Heart left ventricle (tissue), 16 donors: Measurements from ENCODE around the gene BIRC7. TPM values are rescaled to one million over a fixed set of nuclear protein-coding genes. Genes with fewer than 3 reads are reported as not detected.

Experiments
- ATAC-seq, 4 donors: fragments of 200-7000 bp; cut with Tn5 transposase; one replicate each; pipeline ENCODE4 v1.9.1; 2020 to 2022; ENCODE audit warnings: moderate library complexity in 4 of 4, mild to moderate bottlenecking in 3 of 4, moderate number of reproducible peaks in 1 of 4
- DNase-seq, 5 donors: peaks; one replicate each; pipeline ENCODE4 v3.0.0-alpha.2; 2020
- H3K27ac ChIP-seq, 12 donors: fragments of 200-600 bp; sonication (generic) in 4 of 12; one replicate each; pipeline versions ENCODE4 v1.5.0 to v1.8.0; 2016 to 2022; ENCODE audit warnings: mild to moderate bottlenecking in 2 of 12
- H3K27me3 ChIP-seq, 9 donors: fragments of 200-600 bp; sonication (generic) in 2 of 9; one replicate each; pipeline versions ENCODE4 v1.5.1 to v1.8.0; 2016 to 2022; ENCODE audit warnings: mild to moderate bottlenecking in 3 of 9
- H3K36me3 ChIP-seq, 9 donors: fragments of 200-600 bp; sonication (generic) in 2 of 9; one replicate each; pipeline versions ENCODE4 v1.5.0 to v1.8.0; 2018 to 2022; ENCODE audit warnings: mild to moderate bottlenecking in 2 of 9
- H3K4me1 ChIP-seq, 12 donors: fragments of 200-600 bp; sonication (generic) in 4 of 12; one replicate each; pipeline versions ENCODE4 v1.5.0 to v1.8.0; 2016 to 2022; ENCODE audit warnings: mild to moderate bottlenecking in 3 of 12
- H3K4me3 ChIP-seq, 12 donors: fragments of 200-600 bp; sonication (generic) in 4 of 12; one replicate each; pipeline versions ENCODE4 v1.5.0 to v1.8.0; 2017 to 2022; ENCODE audit warnings: mild to moderate bottlenecking in 9 of 12, moderate library complexity in 4 of 12
- H3K9me3 ChIP-seq, 12 donors: fragments of 200-600 bp; sonication (generic) in 4 of 12; one replicate each; pipeline versions ENCODE4 v1.5.0 to v1.8.0; 2016 to 2022; ENCODE audit warnings: mild to moderate bottlenecking in 1 of 12
- CTCF ChIP-seq, 12 donors: fragments of 200-600 bp; sonication (generic) in 4 of 12; IDR thresholded peaks; one replicate each; pipeline versions ENCODE4 v1.5.0 to v1.8.0; 2018 to 2022; ENCODE audit warnings: antibody characterized with exemption in 12 of 12, mild to moderate bottlenecking in 5 of 12
- POLR2A ChIP-seq, 2 donors: fragments of 450-650 bp; IDR thresholded peaks; one replicate each; pipeline ENCODE4 v1.6.1; 2017; ENCODE audit warnings: antibody characterized with exemption in 2 of 2, mild to moderate bottlenecking in 2 of 2, moderate library complexity in 2 of 2
- WGBS, 4 donors: extraction: QIAGEN DNeasy Blood & Tissue Kit in 2 of 4; methylation state at CpG; one replicate each; pipeline versions ENCODE4 v1.1.5 to v1.1.7; 2013 to 2018; 5-methylcytosine and 5-hydroxymethylcytosine counted together
- intact Hi-C, 10 donors: fragments of 100-400 bp; cut with DNase I; formaldehyde crosslinking; loops; one replicate each; pipeline versions ENCODE4 v1.11.1 to v1.14.2; 2022
- polyA plus RNA-seq, 2 donors: library from polyadenylated mRNA; stranded (reverse); fragments of 200-250 nt; gene quantifications; one replicate each; pipeline ENCODE4 v1.2.3, GENCODE V29; 2013
- total RNA-seq, 9 donors: library from RNA; depleted of rRNA in 2 of 9; stranded (reverse); fragments of >200 nt in 2 of 9; fragmentation: NEBNext Ultra II Directional in 3 of 9; extraction: Animal tissue kit (Norgen Biotek cat#: 25700) in 3 of 9; gene quantifications; one replicate each; pipeline versions ENCODE4 v1.1.0 to v1.2.4, GENCODE V29; 2016 to 2023
- donor health status: ischemic (EF 13 %, LVEDD 7.1; RV severe dilation, severe dysfunction).
- donor health status: healthy with polysubstance abuse.
- donor health status: DM: no; HTN: yes; CAD: no.
- donor health status: DM: no; HTN: no; CAD: no.
- donor health status: ischemic (EF 25% LVEDD 6.9; RV normal size, moderate dysfunction).
- donor health status: ischemic (EF 25% LVEDD 5.7; RV mildly dilated, moderate dysfunction).
- donor health status: healthy.
- donor health status: DM: yes; HTN: yes; CAD: no.
- donor health status: ischemic (EF 35%, LVEDD 5.7; RV mildly dilated, moderate dysfunction).
- donor health status: nonischemic (EF 11% LVEDD 7.7; RV severe dilation, severe dysfunction).
- donor health status: DM: yes; HTN: yes; CAD: no.
- donor health status: PGD.
- donor health status: ischemic (EF 29% LVEDD 5.4; RV normal size, mild dysfunction).
- donor health status: nonischemic (EF 23%, LVEDD 6.1; RV moderate dilation, normal function).

Gene BIRC7
- total and polyA plus RNA-seq, 11 donors = 0.20 to 5.6 (median 0.50) TPM; not detected in 5

- ATAC-seq (peak; percentile 96 to 98 (median 96)), DNase-seq (peak; percentile 97 to 99 (median 98))
- Histone ChIP-seq H3K4me1 (peaks cover 4 to 47% (median 36%) of the 10 kb centered on the region in 12 donors), H3K27ac (peak within 1 kb of the TSS in 11 of 12 donors; percentile 75 to 92 (median 86)), H3K27me3 (peaks cover 0 to 7% (median 0%) of the 10 kb centered on the region in 9 donors), H3K4me3 (peak within 1 kb of the TSS; percentile 78 to 100 (median 97)), H3K36me3 (peaks cover 0 to 37% (median 29%) of the 10 kb centered on the region in 9 donors), H3K9me3 (no peaks in the 10 kb centered on the region)
- TF ChIP-seq CTCF (IDR thresholded peaks at IDR 0.05) (no peak), POLR2A (IDR thresholded peaks at IDR 0.05) (peak in 1 of 2 donors; percentile 84)
- intact Hi-C loops = loop anchor here in 2 of 10 donors (5.0 kb wide), 1 partner anchor 56 kb away; the partner anchor contains the start of gene ARFGAP1 (in 2 of the 2)
- WGBS, 4 donors = 1 to 6% (median 3%) methylated on average over 36 to 96 of the region's 96 CpGs
Measured at GRCh38 chr20:63216041-63216848, 19.5 kb upstream of the BIRC7 start, which contains the start of gene YTHDF1. YTHDF1 (minus strand) TSS chr20:63216131; CDS start chr20:63215892, 239 bp downstream.

- peaks cover 4 to 41% (median 34%) of the 10 kb centered on the region in 12 donors for H3K4me1 ChIP-seq
- DNase-seq (no peak), ATAC-seq (no peak)
- peak overlapping the region; percentile 38 to 100 (median 96) for H3K4me3 ChIP-seq
- no peak for TF ChIP-seq POLR2A (IDR thresholded peaks at IDR 0.05)
- TF ChIP-seq CTCF (IDR thresholded peaks at IDR 0.05) = no peak
- intact Hi-C loops = loop anchor here in 2 of 10 donors (5.0 kb wide), 1 partner anchor 55 kb away; the partner anchor contains the start of gene ARFGAP1 (in 2 of the 2)
- no peaks in the 10 kb centered on the region for H3K9me3 ChIP-seq
- 81 to 86% (median 83%) methylated on average over 12 to 13 of the region's 13 CpGs for WGBS, 4 donors
- H3K27me3 ChIP-seq = peaks cover 0 to 7% (median 0%) of the 10 kb centered on the region in 9 donors
- peak overlapping the region in 9 of 12 donors; percentile 75 to 92 (median 85) for H3K27ac ChIP-seq
- peaks cover 0 to 29% (median 24%) of the 10 kb centered on the region in 9 donors for H3K36me3 ChIP-seq
Measured at GRCh38 chr20:63216849-63217471, 18.7 kb upstream of the BIRC7 start.

- WGBS, 4 donors = 67 to 76% (median 70%) methylated on average over 5 to 7 of the region's 7 CpGs
- no peak for DNase-seq
- peaks cover 0 to 7% (median 0%) of the 10 kb centered on the region in 9 donors for H3K27me3 ChIP-seq
- H3K4me3 ChIP-seq = no peak overlapping the region
- H3K4me1 ChIP-seq = peaks cover 4 to 33% (median 27%) of the 10 kb centered on the region in 12 donors
- ATAC-seq = no peak
- peaks cover 0 to 22% (median 16%) of the 10 kb centered on the region in 9 donors for H3K36me3 ChIP-seq
- intact Hi-C loops = loop anchor here in 2 of 10 donors (5.0 kb wide), 1 partner anchor 55 kb away; the partner anchor contains the start of gene ARFGAP1 (in 2 of the 2)
- no peak overlapping the region for H3K27ac ChIP-seq
- H3K9me3 ChIP-seq = no peaks in the 10 kb centered on the region
- TF ChIP-seq POLR2A (IDR thresholded peaks at IDR 0.05) = no peak
- TF ChIP-seq CTCF (IDR thresholded peaks at IDR 0.05) = no peak
Measured at GRCh38 chr20:63217706-63218105, 18.0 kb upstream of the BIRC7 start.
